Suprapubic skin (tissue), 4 donors: ENCODE data around the gene PRKACG.

Experiments used
- POLR2A ChIP-seq, 2 donors: fragments of 450-650 bp; IDR thresholded peaks; one replicate each; pipeline ENCODE4 v1.6.1; 2017; ENCODE audit warnings: antibody characterized with exemption in 2 of 2, mild to moderate bottlenecking in 2 of 2, moderate library complexity in 2 of 2
- POLR2AphosphoS5 ChIP-seq, 3 donors: sonication (generic); formaldehyde crosslinking; IDR thresholded peaks; one replicate each; pipeline ENCODE4 v1.6.1; 2017; ENCODE audit warnings: antibody characterized with exemption in 3 of 3
- TF ChIP-seq, protein P1 (sequence below), 2 donors: fragments of 200-600 bp in 1 of 2; fragments of 450-650 bp in 1 of 2; sonication (generic) in 1 of 2; IDR thresholded peaks; one replicate each; pipeline ENCODE4 v1.5.1; 2016 to 2019; ENCODE audit warnings: antibody characterized with exemption in 2 of 2, mild to moderate bottlenecking in 1 of 2, moderate library complexity in 1 of 2

DNA sequence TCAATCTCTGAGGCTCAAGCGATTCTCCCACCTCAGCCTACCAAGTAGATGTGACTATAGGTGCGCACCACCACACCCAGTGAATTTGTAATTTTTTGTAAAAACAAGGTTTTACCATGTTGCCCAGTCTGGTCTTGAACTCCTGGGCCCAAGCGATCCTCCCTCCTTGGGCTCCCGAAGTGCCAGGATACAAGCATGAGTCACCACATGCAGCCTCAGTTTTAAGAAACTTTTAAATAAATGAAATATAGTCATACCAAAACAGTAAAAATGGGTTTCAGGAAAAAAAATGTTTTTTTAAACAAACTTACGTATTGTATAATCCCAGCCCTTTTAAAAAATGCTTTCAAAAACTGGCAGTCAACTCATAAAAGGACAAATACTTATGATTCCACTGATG, 48.3 kb upstream of the PRKACG start:
- TF ChIP-seq, protein P1, sequence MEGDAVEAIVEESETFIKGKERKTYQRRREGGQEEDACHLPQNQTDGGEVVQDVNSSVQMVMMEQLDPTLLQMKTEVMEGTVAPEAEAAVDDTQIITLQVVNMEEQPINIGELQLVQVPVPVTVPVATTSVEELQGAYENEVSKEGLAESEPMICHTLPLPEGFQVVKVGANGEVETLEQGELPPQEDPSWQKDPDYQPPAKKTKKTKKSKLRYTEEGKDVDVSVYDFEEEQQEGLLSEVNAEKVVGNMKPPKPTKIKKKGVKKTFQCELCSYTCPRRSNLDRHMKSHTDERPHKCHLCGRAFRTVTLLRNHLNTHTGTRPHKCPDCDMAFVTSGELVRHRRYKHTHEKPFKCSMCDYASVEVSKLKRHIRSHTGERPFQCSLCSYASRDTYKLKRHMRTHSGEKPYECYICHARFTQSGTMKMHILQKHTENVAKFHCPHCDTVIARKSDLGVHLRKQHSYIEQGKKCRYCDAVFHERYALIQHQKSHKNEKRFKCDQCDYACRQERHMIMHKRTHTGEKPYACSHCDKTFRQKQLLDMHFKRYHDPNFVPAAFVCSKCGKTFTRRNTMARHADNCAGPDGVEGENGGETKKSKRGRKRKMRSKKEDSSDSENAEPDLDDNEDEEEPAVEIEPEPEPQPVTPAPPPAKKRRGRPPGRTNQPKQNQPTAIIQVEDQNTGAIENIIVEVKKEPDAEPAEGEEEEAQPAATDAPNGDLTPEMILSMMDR (IDR thresholded peaks at IDR 0.05): no peak
- TF ChIP-seq POLR2A (IDR thresholded peaks at IDR 0.05) (no peak), POLR2AphosphoS5 (IDR thresholded peaks at IDR 0.05) (no peak)
